NT2/D1 (cell line): ENCODE data around the gene SEZ6.

Experiments
- SUZ12 ChIP-seq: IDR thresholded peaks from 2 replicates; pipeline ENCODE4 v1.6.1; 2011; ENCODE audit not compliant: insufficient read length, insufficient read depth; ENCODE audit errors: extremely low read depth
- YY1 ChIP-seq: IDR thresholded peaks from 2 replicates; pipeline ENCODE4 v1.6.1; 2011; ENCODE audit not compliant: insufficient read length, insufficient read depth
- ZNF274 ChIP-seq: IDR thresholded peaks from 2 replicates; pipeline ENCODE4 v1.6.1; 2011; ENCODE audit warnings: mild to moderate bottlenecking, low read depth, low read length

- TF ChIP-seq YY1, result no peak
- no peak for TF ChIP-seq SUZ12
- no peak for TF ChIP-seq ZNF274
Observed at GRCh38 chr17:29038085-29038795, 32.4 kb upstream of the SEZ6 start.
